Fibroblast of lung (primary cell): Measurements from ENCODE around the gene GPC3.

ENCODE experiments used
- CTCF ChIP-seq, 2 donors: IDR thresholded peaks in 1 of 2; conservative IDR thresholded peaks in 1 of 2; 1 replicate in 1 of 2; 2 replicates in 1 of 2; pipeline ENCODE4 v1.5.1; 2011 to 2012; ENCODE audit warnings: low read length in 2 of 2, control low read depth in 1 of 2, inconsistent platforms in 1 of 2, low read depth in 1 of 2, mild to moderate bottlenecking in 1 of 2
- EZH2 ChIP-seq: IDR thresholded peaks from 2 replicates; pipeline ENCODE4 v1.5.1; 2012; ENCODE audit warnings: low read length, control low read depth, mild to moderate bottlenecking; ENCODE audit errors: missing control alignments

DNA sequence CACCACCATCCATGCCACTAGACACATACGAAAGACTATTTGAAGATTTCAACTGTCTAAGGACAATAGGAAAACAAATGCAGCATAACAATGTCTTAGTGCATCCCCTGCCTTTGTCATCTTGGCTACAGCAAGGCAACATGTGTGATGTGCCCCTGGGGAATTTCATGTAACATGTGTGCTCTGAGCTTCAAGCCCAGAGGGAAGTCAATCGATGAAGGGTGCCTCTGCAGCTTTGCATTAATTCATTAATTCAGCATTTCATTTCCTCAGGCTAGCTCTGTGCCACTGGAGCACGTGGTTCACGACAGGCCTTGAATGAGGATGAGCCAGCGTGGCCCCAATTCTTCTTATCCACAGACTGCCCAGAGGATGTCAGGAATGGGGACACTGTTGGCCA is 316.2 kb downstream of the GPC3 start:
- TF ChIP-seq CTCF (conservative IDR thresholded peaks at IDR 0.05 in 1 of 2, IDR thresholded peaks at IDR 0.05 in 1 of 2; ENCODE audit: low read depth in 1 of 2, low read length in 2 of 2), result no peak
- TF ChIP-seq EZH2, result no peak
